ENCODE results near the gene FTO.

FTO gene

GRCh38 chr16:54126907-54127306 lies 423.0 kb downstream of the FTO start:
- DNase-seq (ENCODE audit: low read depth), result no peak

GRCh38 chr16:54128629-54129234 lies 424.8 kb downstream of the FTO start:
- no peak for DNase-seq (ENCODE audit: low read depth)

GRCh38 chr16:54129810-54130209 lies 425.9 kb downstream of the FTO start:
- no peak for DNase-seq (ENCODE audit: low read depth)

- DNase-seq (ENCODE audit: low read depth), result no peak
These were observed 431.7 kb downstream of the FTO start for GRCh38 chr16:54135361-54136275.

- no peak for DNase-seq (ENCODE audit: low read depth)
These were observed 432.3 kb downstream of the FTO start for GRCh38 chr16:54136276-54136625.

GRCh38 chr16:54140057-54140787 lies 436.3 kb downstream of the FTO start:
- DNase-seq (ENCODE audit: low read depth), result no peak

GRCh38 chr16:54140788-54141136 lies 436.8 kb downstream of the FTO start:
- DNase-seq (ENCODE audit: low read depth), result no peak

- DNase-seq (ENCODE audit: low read depth), result no peak
These were observed 438.8 kb downstream of the FTO start for GRCh38 chr16:54142787-54143186.

GRCh38 chr16:54143410-54143809 lies 439.5 kb downstream of the FTO start:
- DNase-seq (ENCODE audit: low read depth), result no peak

GRCh38 chr16:54143934-54144571 lies 440.1 kb downstream of the FTO start:
- no peak for DNase-seq (ENCODE audit: low read depth)

- DNase-seq (ENCODE audit: low read depth), result no peak
These were observed 440.6 kb downstream of the FTO start for GRCh38 chr16:54144572-54144947.

- DNase-seq (ENCODE audit: low read depth), result no peak
These were observed 441.9 kb downstream of the FTO start for GRCh38 chr16:54145881-54146280.

GRCh38 chr16:54148974-54149373 lies 445.0 kb downstream of the FTO start:
- no peak for DNase-seq (ENCODE audit: low read depth)

- DNase-seq (ENCODE audit: low read depth), result no peak
These were observed 446.9 kb downstream of the FTO start for GRCh38 chr16:54150861-54151260.

- no peak for DNase-seq (ENCODE audit: low read depth)
These were observed 448.6 kb downstream of the FTO start for GRCh38 chr16:54152362-54153239.

GRCh38 chr16:54153240-54153934 lies 449.4 kb downstream of the FTO start:
- no peak for DNase-seq (ENCODE audit: low read depth)

- no peak for DNase-seq (ENCODE audit: low read depth)
These were observed 452.4 kb downstream of the FTO start for GRCh38 chr16:54156349-54156748.

- DNase-seq (ENCODE audit: low read depth), result no peak
These were observed 455.0 kb downstream of the FTO start for GRCh38 chr16:54158986-54159385.

GRCh38 chr16:54159490-54160080 lies 455.6 kb downstream of the FTO start:
- no peak for DNase-seq (ENCODE audit: low read depth)

GRCh38 chr16:54160252-54160860 lies 456.4 kb downstream of the FTO start:
- DNase-seq (ENCODE audit: low read depth), result no peak

Data from stimulated activated CD8-positive, alpha-beta memory T cell treated with anti-CD3 and anti-CD28 coated beads, Interleukin-12 subunit alpha, Interleukin-12 subunit beta, amount 100 ng/mL, for 4 hours (primary cell).